GM08714 (cell line): Measurements from ENCODE around the gene CCN2.
A peak's percentile ranks its signal among the peaks of the same experiment; 100 is the strongest.

Experiments
- H3K4me3 ChIP-seq: fragments of 200-500 bp; sonication (Bioruptor generic); 2 replicates; pipeline ENCODE4 v1.5.1; 2014; ENCODE audit warnings: mild to moderate bottlenecking, low read length, inconsistent platforms
- ZNF274 ChIP-seq: IDR thresholded peaks from 2 replicates; pipeline ENCODE4 v1.6.1; 2012; ENCODE audit warnings: mild to moderate bottlenecking, low read depth, low read length

CCN2 gene

GRCh38 chr6:131955192-131955591 is 4.0 kb upstream of the CCN2 start:
- TF ChIP-seq ZNF274, result no peak
- no peak overlapping the region for H3K4me3 ChIP-seq

- TF ChIP-seq ZNF274, result no peak
- no peak overlapping the region for H3K4me3 ChIP-seq
Measured at GRCh38 chr6:131954775-131955107, 3.6 kb upstream of the CCN2 start.

- H3K4me3 ChIP-seq, result no peak overlapping the region
- TF ChIP-seq ZNF274, result no peak
Measured at GRCh38 chr6:131954059-131954774, 3.0 kb upstream of the CCN2 start.

- TF ChIP-seq ZNF274, result no peak
- H3K4me3 ChIP-seq, result no peak overlapping the region
Measured at GRCh38 chr6:131952886-131953509, 1.8 kb upstream of the CCN2 start.

GRCh38 chr6:131951576-131952230 is 531 bp upstream of the CCN2 start:
- H3K4me3 ChIP-seq, result no peak overlapping the region
- TF ChIP-seq ZNF274, result no peak

- no peak for TF ChIP-seq ZNF274
- H3K4me3 ChIP-seq, result peak overlapping the region; percentile 50; the same call in 1 of the 2 replicates
Measured at GRCh38 chr6:131949909-131950766, 1.0 kb downstream of the CCN2 start.

GRCh38 chr6:131949620-131949908 is 1.6 kb downstream of the CCN2 start:
- no peak for TF ChIP-seq ZNF274
- H3K4me3 ChIP-seq, result no peak overlapping the region

GRCh38 chr6:131948692-131949619 is 2.2 kb downstream of the CCN2 start:
- TF ChIP-seq ZNF274, result no peak
- H3K4me3 ChIP-seq, result no peak overlapping the region

GRCh38 chr6:131947986-131948661 is 3.0 kb downstream of the CCN2 start:
- H3K4me3 ChIP-seq, result no peak overlapping the region
- TF ChIP-seq ZNF274, result no peak

GRCh38 chr6:131946992-131947955 is 3.9 kb downstream of the CCN2 start:
- H3K4me3 ChIP-seq, result no peak overlapping the region
- TF ChIP-seq ZNF274, result no peak

GRCh38 chr6:131946404-131946991 is 4.7 kb downstream of the CCN2 start:
- no peak overlapping the region for H3K4me3 ChIP-seq
- TF ChIP-seq ZNF274, result no peak

GRCh38 chr6:131945971-131946370 is 5.2 kb downstream of the CCN2 start:
- no peak overlapping the region for H3K4me3 ChIP-seq
- no peak for TF ChIP-seq ZNF274
